IPS-NIHi7 (cell line): ENCODE results near the gene TADA2B.

Experiments used
- DNase-seq: peaks from one replicate; pipeline ENCODE4 v3.0.0; 2012; ENCODE audit warnings: mixed read lengths; ENCODE audit errors: extremely low spot score

The TADA2B gene, protein sequence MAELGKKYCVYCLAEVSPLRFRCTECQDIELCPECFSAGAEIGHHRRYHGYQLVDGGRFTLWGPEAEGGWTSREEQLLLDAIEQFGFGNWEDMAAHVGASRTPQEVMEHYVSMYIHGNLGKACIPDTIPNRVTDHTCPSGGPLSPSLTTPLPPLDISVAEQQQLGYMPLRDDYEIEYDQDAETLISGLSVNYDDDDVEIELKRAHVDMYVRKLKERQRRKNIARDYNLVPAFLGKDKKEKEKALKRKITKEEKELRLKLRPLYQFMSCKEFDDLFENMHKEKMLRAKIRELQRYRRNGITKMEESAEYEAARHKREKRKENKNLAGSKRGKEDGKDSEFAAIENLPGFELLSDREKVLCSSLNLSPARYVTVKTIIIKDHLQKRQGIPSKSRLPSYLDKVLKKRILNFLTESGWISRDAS

DNA sequence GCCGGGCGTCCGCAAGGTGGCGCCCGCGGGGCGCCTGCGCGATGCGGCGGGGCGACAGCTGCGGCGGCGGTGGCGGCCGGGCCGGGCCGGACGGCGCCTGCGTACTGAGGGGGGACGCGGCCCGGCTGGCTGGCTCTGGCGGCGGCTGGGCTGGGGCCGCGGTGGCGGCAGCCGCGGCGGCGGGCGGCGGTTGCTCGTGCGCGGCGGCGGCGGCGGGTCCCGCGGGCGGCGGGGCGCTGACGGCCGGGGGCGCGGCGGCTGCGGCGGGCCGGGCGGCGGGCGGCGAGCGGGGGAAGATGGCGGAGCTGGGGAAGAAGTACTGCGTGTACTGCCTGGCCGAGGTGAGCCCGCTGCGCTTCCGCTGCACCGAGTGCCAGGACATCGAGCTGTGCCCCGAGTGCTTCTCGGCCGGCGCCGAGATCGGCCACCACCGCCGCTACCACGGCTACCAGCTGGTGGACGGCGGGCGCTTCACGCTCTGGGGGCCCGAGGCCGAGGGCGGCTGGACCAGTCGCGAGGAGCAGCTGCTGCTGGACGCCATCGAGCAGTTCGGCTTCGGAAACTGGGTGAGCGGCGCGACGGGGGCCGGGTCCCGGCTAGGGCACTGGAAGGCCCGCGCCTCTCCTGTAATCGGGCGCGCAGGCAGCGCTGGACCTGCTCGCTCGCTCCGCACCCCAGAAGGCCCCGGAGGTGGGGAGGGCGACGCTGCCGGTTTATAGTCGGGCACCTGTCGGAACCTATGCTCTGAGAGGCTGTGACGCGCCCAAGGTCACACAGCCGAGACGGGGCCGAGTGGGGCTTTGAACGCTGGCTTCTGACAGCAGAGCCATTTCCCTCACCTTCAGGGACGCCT, at the start of gene TADA2B:
TADA2B (plus strand) TSS at position 89 of the 853 bp plus-strand sequence; CDS start at position 297, 208 bp downstream.
- DNase-seq, result peak; percentile 39

- no peak for DNase-seq
Measured at GRCh38 chr4:6996481-6996880, 46.7 kb upstream of the TADA2B start.

DNA sequence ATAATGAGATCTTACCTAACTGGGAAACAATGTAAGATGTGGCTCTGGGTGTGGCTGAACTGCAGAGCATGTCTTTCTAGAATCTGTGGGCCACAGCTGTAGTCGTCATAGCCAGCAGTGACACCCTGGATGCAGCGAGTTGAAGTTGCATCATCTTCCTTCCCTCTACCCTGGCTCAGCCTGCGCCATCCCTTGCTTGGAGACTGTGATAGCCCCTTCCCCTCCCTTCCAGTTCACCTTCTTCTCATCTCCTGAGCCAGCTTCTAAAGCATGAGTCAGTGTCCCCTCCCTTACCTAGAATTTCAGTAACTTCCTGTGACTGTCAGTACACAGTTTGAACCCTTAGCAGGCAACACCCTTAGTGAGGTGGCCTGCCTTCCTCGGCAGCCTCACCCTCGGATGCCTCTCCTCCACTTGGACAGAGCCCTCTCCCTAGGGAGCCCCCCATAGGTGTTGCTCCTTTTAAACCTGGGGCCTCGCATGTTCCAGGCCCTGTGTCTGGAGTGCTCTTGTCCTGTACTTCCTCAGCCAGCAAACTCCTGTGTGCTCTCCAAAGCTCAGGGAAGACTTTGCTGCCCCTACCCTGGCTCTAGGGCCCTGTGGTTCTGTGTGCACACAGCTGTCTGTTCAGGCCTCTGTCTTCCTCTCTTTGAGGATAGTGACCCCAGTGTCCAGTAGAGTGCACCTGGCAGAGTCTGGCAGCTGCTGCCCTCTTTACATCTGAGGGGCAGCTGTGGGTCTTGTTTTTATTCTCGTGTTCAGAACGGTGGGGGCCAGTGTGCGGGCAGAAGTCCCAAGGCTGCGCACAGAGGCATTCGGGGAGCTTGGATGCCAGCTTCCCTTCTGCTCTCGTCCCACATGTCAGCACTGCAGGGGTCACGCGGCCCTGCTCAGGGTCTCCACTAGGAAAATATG, 43.7 kb upstream of the TADA2B start:
- DNase-seq, result no peak

GRCh38 chr4:7000421-7001176, 42.6 kb upstream of the TADA2B start:
- no peak for DNase-seq

DNA sequence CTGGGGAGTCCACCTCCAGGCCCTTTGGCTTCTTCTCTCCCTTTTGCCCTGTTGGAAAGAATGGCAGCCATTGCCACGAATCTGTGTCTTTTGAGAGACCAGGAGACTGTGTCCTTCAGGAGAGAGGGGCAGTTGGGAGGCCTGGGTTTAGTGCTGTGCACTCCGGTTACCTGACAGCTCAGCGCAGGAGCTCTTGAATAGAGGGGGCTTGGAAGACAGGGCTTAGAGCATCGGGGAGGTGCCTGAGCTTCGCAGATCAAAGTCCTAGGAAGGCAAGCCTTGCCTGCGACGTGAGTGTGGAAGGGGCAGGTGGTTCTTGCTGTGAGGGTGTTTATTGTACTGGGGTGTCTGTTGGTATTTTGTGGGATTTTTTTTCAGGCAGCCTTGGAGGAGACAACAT, 41.9 kb upstream of the TADA2B start:
- no peak for DNase-seq

DNA sequence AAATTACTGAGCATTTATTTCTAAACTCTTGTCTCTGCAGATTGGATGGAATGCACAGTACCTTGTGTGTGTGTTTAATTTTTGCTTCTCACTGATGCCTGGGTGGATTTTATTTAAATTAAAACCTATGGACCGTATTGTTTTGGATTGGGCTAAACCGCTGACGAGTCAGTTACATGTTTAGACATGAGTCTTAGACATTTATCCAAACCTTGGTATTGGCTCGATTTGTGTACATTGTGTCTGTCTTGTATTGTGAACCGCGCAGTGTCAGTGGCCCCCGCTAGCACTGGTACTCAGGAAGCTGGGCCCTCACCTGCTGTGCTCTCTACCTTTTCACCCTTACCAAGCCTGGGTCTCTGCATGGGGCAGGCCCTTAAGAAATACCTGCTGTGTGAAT, 40.8 kb upstream of the TADA2B start:
- DNase-seq, result no peak

DNA sequence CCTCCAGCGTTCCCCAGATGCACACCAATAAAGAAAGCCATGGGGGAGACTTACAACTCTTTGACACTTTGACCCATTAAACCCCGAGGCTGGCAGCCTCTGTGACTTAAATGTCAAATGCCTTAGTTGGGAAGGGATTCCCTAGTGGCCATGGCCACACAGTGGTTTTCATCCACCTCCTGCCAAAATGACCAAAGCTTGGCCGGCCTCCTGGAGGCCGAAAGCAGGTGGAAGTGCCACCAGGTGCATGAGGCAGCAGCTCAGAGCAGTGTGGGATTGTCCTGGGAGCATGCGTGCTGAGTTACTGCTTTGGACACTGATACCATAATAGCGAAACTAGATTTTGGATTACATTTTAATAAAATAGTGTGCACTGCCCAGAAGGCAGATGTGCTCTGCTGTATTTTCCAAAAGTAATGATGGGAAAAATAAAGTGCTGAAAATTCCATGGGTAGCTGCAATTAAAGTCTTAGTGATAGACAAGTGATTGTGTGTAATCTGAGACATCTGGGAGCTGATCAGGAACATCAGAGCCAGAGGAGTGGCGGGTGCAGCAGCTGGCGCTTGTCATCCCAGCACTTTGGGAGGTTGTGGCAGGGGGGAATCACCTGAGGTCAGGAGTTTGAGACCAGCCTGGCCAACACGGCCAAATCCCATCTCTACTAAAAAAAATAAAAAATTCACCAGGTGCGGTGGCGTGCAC, 39.8 kb upstream of the TADA2B start:
- no peak for DNase-seq

DNA sequence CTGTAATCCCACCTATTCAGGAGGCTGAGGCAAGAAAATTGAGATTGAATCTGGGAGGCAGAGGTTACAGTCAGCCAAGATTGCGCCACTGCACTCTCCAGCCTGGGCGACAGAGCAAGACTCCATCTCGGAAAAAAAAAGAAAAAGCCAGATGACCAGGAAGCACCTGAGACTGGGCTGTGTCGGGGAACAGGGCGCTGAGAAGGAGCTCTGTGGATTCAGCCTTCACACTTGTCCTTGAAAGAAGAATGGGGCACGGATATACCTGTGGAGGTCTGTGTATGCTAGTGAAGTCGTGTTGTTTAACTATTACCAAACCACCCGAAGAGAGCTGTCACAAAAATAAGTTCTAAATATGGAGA, 39.3 kb upstream of the TADA2B start:
- no peak for DNase-seq

DNA sequence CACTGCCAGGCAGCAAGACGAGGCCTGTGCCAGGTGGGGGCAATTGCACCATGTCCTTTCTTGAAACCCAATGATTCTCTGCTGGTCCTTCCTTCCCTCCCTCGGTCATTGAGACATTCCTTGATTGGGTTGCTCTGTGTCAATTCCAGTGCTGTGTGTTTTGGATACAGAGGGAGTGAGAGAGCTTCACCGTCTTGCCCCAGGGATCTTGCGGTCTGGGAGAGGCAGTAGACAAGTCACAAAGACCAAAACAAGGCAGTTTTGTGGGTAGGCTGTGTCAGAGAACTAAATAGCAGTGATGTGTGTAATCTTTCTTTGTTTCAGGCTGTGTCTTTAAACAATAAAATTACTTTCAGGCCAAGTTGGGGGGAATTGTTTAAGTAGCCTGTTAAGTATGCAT, 38.8 kb upstream of the TADA2B start:
- no peak for DNase-seq

- no peak for DNase-seq
Measured at GRCh38 chr4:7005571-7005970, 37.6 kb upstream of the TADA2B start.

DNA sequence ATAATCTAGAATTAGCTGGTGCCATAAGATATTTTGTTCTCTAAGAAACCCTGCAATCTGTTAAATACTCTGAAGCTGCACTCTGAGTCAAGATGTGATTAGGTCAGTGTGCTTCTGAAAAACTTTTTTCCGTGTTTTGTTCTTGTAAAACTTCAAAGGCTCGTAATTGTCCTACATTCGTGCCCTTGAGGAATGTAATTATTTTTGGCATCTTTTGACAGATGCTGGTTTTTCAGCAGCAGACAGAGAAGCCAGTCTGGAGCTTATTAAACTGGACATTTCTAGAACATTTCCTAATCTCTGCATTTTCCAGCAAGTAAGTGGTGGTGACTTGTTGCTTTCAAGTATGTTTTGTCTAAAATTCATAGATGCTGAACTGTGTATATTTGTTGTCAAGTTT, 36.8 kb upstream of the TADA2B start:
- DNase-seq, result no peak

DNA sequence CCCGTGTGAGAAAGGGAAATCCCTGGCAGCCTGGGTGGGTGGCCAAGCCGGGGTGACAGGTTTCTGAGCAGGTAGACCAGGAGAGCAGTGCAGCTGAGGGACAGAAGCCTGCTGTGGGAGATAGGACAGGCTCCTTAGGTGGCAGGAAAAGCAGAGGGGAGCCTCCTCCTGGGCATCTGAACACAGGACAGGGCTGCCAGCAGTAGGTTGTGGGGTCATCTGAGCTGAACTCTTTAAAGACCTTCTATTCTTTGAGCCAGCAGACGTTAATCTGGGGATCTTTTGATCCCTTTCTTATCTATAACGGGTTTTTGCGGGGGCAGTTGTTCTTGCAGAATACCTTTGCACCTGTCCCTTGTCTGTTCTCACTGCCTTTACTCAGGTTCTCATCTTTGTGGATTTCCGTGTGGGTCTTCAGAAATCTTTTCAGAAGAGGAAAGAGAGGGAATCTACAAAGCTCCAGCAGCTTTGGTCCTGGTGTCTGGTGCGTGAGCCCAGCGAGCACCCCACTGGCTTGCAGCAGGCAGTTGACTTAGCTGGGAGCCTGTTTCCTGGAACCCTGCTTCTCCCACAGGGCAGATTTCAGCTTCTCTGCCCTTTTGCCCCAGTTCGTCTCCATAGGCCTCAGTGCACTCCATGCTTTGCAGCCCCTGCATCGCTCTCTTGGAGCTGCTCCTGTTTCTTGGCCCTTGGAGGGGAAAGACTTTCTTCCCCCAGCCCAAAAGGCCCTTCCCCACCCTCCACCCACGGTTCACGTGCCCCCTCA, 35.8 kb upstream of the TADA2B start:
- peak; percentile 48 for DNase-seq

- peak; percentile 76 for DNase-seq
Measured at GRCh38 chr4:7007944-7008343, 35.2 kb upstream of the TADA2B start.

- DNase-seq, result no peak
Measured at GRCh38 chr4:7009564-7009963, 33.6 kb upstream of the TADA2B start.

- DNase-seq, result no peak
Measured at GRCh38 chr4:7013175-7013574, 30.0 kb upstream of the TADA2B start.

DNA sequence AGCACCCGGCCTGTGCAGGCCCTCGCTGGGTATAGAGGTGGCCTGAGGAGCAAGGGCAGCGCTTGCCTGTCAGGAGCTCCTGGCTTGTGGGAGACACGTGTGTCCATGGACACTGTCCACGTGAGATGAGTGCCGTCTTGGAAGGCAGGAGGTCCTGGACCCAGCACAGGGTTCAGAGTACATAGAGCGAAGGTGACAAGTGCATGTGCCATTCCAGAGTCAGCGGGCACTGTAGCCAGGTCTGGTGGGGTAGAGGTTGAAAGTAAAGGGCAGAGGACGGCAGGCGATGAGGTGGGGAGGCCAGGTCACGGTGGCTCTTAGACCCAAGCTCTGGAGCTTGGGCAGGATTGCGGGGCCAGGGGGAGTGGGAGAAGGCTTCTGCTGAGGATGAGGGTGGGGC, 28.4 kb upstream of the TADA2B start:
- no peak for DNase-seq

DNA sequence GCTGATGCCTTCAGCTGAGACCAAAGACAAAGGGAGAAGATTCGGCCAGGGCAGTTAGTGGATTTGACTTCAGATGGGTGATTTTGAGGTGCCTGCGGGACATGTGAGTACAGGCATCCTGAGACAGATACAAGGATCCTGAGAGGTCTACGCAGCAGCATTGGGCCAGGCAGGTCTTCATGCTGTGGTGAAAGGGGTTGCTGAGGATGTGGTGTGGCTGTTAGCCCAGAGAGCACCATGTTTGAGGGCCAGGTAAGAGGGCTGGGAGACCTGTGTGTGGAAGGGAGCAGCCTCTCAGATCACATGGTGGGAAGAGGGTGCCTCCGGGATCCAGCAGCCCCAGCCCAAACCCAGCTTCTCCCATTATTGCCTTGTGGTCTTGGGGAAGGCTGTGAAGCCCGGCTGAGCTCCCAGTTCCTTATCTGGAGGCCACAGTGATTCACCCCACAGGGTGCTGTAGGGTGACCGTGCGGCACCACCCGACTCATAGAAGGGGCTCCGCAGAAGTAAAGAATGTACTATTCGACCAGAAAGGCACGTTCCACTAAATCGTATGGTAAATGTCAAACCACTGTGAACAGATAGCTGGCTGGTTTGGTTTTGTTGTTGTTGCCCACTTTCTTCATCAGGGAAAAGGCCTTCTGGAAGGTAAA, 27.7 kb upstream of the TADA2B start:
- DNase-seq, result no peak

DNA sequence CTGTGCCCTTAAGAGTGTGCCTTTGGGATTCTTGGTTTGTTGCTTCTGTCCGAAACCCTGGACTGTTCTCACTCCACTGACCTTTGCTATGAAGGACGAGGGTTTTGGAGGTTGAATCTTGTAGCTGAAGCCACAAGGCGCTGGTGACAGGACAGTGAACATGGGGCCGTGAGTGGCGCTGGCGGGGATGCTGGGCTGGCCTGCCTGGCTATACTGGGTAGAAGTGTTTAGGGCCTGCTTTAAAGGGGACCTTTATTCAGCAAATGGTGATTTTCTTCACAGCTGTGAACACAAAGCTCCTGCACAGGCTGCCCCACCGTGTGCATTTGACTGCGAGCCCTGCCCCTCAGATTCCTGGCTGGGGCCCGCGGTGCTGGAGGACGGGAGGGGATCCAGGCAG, 27.1 kb upstream of the TADA2B start:
- no peak for DNase-seq

DNA sequence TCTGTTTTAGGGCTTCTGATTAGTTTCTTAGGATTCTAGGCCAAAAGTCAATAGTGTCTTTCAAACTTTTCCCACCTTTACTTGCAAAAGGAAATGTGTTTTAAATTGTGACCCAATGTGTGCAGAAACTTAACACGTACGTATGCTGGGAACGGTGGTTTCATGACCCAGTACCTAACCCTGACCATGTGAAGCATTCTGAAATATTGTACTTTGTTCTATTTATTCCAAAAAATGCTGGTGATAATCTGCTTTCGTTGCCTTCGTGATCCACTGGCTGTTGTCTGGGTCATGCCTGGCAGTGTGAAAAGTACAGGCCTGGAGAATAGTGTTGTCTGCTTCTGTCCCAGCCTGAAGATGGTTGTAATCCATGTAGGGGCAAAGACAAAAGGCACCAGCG, 26.7 kb upstream of the TADA2B start:
- DNase-seq, result no peak
